Skin of body (tissue), 2 donors: Measurements from ENCODE around the gene PPP1R16B. TPM values are rescaled to one million over a fixed set of nuclear protein-coding genes. Genes with fewer than 3 reads are reported as not detected.

Experiments
- DNase-seq: peaks from one replicate; lab custom pipeline; 2025; lab: John Stamatoyannopoulos, UW
- total RNA-seq: library from RNA; depleted of rRNA; stranded (reverse); fragments of >200 nt; gene quantifications from one replicate; pipeline ENCODE4 v1.2.3, GENCODE V29; 2014

Gene PPP1R16B
- total RNA-seq, result 1.9 TPM

DNA sequence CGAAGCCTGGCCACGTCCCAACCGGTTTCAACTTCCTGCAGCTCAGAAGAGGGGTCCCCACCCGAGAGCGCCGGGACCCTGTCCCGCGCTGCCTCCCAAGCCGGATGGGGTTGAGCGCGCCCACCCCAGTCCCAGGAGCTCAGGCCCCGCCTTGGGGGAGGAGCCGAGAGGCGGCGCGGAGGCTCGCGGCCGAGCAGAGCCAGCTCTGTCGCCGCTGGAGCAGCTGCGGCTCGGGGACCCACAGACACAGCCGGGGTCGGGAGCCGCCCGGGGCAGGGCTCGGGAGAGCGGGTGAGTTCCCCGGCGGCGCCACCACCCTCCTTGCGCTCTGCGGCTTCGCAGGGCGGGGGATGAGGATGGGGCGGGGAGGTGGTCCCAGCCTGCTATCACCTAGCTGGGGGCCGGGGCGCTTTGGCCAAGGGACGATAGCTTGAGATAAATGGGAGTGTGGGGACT lies at the start of gene PPP1R16B:
PPP1R16B (plus strand) TSS at position 196 of the 456 bp plus-strand sequence. CDS start 30,229 bp downstream, outside the sequence.
- no peak for DNase-seq

DNA sequence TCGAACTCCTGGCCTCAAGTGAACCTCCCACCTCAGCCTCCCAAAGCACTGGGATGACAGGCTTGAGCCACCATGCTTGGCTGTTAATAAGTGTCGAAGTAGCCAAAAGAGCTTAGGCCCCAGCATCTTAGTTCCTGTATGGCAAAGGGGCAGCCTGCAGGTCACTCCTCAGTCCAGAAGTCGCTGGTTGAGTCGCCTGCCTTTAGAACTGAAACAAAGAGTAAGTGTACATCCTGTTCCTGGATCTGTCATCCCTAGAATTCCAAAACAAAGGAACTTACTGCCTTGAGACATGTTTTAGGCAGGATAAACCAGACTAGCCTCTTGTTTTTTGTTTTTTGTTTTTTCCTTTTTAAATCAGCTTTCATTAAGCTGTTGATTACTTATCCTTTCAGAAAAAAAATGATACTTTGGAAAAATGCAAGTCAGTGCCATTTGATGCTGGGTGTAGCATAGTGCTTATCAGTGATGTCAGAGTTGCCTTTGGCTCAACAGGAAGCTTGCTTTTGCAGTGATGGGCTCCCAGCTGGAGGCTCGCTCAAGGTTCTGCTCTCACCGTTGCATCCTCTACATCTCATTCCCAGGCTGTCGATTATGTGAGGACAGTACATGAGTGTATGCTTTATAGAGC lies 48.2 kb upstream of the PPP1R16B start:
- DNase-seq, result no peak

DNA sequence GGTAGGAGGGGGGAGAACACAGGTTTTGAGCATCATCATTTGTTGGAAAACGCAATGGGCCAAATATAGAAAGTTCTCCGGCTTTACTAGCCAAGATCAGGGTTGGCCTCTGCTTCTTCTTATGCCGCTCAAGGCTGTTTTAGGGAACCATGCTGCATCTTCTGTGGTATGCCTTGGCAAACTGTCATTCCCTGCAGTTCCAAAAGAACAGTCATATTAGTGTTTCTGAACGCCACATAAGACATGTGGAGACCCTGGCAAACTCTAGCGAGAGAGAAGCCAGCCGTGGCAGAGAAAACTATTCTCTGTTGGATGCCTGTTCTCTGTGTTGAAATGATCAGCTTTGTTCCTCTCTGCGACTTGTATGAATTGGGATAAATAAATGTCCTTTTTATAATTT lies 46.4 kb upstream of the PPP1R16B start:
- DNase-seq, result no peak

DNA sequence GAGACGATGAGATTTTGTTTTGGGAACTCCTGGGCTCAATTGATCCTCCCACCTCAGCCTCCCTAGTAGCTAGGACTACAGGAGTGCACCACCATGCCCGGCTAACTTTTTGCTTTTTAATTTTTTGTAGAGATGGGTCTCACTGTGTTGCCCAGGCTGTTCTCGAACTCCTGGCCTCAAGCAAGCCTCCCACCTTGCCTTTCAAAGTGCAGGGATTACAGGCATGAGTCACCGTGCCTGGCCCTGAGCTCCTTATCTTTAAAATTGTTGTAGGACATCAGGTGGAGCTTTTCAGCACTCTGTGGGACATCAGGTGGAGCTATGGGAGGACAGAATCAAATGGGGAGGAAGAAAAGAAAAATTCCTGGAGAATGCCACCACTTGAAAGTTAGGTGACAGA lies 44.5 kb upstream of the PPP1R16B start:
- no peak for DNase-seq

DNA sequence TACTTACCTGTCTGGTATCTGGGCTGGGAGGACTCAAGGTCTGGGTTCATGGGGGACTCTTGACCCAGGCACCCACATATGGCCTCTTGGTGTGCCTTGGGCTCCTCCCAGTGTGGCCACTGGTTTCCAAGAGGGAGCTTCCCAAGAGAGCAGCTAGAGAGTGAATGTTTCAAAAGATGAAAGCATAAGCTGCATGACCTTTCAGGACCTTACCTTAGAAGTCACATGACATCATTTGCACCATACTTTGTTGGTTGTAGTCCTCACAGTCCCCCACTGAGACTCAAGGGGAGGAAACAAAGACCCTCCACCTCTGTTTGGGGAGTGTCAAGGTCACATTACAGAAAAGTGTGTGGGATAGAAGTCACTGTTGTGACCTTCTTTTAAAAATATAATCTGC lies 43.3 kb upstream of the PPP1R16B start:
- no peak for DNase-seq

DNA sequence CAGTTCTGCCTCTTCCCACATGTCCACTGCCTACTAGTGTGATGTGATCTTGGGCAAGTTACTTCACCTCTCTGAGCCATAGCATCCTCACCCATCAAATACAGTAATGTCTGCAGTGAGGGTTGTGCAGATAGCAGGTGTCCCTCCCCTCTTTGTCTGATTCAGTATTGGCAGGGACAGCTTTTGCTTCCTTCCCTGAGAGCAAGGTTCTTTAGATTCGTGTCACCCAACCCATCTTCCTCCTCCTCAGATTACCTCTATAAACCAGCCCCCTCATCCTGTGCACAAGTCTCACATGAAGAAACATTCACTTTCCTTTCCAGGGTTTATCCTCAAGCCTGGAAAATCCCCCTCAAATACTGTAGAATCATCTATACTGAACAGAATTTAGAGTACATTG lies 41.9 kb upstream of the PPP1R16B start:
- no peak for DNase-seq

DNA sequence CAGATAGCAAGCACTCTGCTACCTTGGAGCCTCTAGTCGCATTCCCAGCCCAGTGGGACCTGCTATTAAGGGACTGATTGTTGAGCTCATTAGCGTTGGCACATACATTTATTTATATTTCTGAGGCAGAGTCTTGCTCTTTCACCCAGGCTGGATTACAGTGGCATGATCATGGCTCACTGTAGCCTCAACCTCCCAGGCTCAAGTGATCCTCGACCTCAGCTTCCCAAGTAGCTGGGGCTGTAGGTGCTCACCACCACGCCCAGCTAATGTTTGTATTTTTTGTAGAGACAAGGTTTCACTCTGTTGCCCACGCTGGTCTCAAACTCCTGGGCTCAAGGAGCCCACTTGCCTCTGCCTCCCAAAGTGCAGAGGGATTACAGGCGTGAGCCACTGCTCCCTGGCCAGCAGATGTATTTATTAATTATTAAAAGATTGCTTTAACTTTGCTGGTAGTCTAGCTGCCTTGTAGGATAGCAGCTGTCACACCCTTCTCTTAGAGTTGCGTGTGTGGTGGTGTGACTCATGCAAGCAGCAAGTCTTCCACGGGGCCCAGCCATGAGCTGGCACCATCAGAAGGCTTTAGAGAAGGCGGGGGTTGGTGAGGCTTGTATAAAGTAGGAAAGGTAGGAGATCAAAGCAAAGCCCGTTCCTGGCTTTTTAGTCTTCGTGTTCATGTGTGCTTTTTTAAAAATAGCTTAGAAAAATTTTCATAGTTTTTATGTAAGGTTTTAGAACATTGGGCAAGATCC lies 40.8 kb upstream of the PPP1R16B start:
- no peak for DNase-seq

DNA sequence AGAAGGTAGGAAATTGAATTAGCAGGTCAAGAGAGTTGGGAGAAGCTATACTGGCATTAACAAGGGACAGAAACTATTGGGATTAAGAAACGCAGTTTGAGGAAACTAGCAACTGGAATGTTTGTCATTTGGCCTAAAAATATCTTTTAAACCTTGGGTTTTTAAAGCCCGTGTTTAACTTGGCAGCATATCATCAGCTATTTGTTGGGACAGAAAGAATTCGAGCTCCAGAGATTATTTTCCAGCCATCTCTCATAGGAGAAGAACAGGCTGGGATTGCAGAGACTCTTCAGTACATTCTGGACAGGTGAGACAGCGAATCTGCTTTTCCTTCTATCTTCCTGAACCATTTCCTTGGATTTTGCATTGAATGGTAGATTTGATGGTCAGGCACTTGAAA lies 39.4 kb upstream of the PPP1R16B start:
- no peak for DNase-seq

DNA sequence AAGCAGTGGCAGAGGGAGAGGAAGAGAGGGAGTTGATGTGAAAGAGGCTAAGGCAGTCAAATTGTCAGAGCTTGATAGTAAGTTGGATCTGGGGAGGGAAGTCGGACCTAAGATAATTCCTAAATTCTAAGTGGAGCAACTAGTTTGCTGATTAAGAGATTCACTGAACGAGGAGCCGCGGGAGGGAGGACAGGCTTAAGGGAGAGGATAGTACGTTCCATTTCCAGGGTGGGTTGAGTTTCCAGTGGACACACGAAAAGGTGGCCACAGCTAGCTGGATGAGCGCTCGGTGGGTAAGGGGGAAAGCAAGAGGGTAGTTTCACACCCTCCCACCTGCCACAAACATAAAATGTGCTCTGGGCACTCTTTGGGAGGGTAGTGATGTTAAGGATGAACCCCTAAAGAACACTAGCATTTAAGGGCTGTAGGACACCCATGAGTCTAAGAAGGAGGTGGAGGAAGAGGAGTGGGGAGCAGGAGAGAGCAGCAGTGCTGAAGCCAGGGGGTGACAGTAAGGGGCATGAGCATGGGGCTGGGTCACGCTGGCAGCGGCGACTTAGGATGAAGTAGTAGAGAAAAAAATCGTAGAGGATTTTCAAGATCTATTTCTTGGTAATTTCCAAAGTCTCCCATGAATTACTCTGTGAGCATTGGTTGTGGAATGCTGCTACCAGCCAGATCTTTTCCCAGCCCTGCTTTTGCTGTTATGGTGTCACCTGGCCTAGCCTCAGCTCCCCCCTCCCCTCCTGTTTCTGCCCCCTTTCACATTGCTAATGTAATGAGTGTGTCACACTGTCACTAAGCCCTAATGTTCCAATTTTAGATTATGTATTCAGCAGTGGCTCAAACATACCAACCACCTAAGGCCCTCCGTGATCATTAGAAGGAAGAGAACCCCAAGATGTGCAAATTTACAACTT lies 35.9 kb upstream of the PPP1R16B start:
- no peak for DNase-seq

DNA sequence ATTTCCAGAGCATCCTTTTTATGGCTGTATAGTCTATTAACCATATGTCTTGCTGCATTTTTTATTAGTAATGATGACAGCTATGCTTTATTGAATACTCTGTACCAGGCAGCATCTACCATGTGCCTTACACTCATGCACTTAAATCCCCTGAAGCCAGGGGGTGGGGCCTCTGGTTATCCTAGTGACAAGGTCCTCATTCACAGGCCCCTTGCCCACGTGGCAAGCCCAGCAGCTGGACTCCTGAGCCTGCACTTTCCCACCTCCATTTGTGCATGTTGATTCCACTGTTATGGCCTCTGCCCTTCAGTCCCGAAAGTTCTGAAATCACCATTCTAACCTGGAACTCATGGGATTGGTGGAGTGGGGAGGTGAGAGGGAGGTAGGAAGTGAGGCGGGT lies 35.0 kb upstream of the PPP1R16B start:
- no peak for DNase-seq

DNA sequence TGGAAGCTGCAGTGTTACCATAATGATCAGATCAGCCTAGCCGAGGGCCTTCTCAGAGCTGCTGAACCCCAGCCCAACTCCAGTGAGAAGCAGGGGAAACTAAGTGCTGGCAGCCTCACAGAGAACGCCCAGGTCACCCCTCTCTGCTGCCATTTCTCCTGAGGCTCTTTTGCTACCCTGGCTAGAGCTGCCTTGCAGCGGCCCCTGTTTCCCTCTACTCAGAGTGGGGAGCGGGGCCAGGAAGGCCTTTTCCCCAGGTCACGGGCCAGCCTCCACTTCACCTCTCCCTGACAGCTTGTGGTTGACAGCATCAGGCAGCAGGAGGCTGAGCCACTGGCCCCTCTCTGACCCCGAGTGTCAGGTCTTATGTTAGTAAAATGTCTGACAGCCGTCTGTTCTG lies 34.5 kb upstream of the PPP1R16B start:
- no peak for DNase-seq

DNA sequence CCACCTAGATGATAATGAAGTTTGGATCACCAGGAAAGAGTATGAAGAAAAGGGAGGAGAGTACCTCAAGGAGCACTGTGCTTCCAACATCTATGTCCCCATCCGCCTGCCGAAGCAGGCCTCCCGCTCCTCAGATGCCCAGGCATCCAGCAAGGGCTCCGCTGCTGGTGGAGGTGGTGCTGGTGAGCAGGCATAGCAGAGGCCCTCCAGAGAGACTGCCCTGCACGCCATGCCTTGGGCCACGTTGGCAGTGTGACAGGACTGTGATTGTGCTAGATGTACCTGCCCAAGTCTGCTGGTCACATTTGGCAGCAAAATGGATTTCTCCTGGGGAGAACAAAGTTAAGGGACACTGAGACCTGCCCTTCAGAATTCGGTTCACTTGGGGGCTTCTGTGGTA lies 33.9 kb upstream of the PPP1R16B start:
- no peak for DNase-seq

DNA sequence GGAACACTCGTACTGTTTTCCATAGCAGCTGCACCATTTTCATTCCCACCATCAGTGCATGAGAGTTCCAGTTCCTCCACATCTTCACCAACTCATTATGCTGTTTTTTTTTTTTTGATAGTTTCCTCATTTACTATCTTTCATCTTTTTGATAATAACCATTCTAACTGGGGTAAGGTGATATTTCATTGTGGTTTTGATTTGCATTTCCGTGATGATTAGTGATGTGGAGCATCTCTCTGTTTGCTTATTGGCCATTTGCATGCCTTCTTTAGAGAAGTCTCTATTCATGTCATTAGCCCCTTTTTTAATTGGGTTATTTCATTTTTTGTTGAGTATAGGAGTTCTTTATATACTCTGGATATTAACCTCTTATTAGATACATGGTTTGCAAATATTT lies 31.3 kb upstream of the PPP1R16B start:
- no peak for DNase-seq

DNA sequence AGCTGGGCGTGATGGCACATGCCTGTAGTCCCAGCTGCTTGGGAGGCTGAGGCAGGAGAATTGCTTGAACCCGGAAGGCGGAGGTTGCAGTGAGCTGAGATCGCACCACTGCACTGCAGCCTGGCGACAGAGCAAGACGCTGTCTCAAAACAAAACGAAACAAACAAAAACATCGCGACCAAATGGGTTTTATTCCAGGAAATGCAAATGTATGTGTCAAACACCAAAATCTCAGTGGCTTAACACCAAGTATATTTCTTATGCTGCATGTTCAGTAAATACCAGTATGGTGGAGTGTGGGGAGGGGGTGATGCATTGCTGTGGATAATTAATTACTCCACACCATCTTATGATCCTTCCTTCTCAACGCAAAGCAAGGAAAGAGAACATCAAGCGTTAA lies 29.1 kb upstream of the PPP1R16B start:
- no peak for DNase-seq

DNA sequence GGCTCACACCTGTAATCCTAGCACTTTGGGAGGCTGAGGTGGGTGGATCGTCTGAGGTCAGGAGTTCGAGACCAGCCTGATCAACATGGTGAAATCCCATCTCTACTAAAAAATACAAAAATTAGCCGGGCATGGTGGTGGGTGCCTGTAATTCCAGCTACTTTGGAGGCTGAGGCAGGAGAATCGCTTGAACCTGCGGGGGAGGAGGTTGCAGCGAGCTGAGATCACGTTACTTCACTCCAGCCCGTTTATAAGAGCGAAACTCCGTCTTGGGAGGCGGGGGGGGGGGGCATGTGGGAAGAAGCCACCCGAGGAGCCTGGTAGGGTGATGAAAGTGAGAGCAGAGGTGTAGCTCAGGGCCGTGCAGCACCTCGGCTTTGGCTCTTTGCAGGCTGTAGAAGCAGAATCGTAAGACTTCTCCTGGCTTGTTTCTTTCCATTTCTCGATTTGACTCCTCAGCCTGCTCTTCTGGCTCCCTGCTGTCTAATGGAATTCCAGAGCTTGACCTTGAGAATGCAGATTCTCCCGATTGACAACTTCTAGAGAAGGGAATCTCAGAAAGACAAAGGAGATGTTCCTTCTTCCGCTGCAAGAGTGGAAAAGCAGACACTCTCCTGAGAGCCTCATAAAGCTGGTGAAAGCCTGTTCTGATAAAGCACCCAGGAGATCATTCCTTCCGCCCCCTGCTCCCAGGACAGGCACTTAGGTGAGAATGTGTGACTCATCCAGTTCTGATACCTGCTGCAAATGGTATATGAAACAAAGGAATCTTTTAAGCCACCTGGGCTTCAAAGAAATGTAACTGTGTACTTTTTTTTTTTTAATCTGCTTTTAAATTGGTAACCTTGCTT lies 26.0 kb upstream of the PPP1R16B start:
- no peak for DNase-seq

DNA sequence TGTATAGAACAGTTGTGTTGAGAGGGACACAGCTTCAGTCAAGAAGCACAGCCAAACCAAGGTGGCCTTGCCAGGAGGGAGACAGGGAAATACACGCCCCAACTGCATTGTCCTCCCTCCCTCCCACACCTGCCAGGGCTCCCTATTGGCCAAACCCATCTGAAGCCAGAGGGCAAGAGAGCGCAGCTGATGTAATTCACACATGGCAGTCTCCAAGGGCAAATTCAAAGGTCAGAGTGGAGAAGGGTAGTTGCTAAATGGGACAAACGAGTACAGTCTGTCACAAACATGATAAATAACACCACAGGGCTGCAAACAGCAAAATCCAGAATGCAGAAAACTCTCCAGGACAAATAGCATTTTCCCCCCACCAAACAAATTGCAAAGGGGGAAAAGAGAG lies 23.2 kb upstream of the PPP1R16B start:
- DNase-seq, result no peak

DNA sequence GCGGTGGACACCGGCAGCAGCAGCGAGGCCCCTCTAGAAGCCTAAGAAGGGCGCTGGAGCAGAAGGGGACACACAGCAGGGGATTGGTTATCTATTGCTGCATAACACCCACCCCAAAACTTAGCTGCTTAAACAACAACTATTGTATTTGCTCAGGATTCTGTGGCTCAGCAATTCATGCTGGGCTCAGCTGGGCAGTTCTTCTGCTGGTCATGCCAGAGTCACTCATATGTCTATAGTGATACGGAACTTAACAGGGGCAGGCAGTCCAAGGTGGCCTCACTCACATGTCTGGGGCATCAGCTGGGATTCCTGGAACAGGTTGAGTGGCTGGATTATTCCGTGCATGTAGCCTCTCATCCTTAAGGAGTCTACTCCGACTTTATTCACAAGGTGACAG lies 17.6 kb upstream of the PPP1R16B start:
- no peak for DNase-seq

DNA sequence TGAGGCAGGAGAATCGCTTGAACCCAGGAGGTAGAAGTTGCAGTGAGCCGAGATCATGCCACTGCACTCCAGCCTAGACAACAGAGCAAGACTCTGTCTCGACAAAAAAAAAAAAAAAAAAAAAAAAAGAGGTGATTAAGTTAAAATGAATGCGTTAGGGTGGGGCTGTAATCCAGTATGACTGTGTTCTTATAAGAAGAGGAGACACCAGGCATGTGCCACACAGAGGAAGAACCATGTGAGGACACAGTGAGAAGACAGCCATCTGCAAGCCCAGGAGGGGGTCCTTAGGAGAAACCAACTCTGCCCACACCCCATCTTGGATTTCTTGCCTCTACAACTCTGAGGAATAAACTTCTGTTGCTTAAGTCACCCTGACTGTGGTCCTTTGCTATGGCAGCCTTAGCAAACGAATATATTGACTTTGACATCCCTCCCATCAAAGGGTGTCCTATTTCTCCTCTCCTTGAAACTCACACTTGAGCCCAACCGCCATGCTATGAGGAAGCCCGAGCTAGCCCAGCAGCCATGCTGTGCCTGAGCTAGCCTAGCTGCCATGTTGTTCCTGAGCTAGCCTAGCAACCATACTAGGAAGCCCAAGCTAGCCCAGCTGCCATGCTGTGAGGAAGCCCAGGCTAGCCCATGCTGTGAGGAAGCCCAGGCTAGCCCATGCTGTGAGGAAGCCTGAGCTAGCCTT lies 15.8 kb upstream of the PPP1R16B start:
- DNase-seq, result no peak

DNA sequence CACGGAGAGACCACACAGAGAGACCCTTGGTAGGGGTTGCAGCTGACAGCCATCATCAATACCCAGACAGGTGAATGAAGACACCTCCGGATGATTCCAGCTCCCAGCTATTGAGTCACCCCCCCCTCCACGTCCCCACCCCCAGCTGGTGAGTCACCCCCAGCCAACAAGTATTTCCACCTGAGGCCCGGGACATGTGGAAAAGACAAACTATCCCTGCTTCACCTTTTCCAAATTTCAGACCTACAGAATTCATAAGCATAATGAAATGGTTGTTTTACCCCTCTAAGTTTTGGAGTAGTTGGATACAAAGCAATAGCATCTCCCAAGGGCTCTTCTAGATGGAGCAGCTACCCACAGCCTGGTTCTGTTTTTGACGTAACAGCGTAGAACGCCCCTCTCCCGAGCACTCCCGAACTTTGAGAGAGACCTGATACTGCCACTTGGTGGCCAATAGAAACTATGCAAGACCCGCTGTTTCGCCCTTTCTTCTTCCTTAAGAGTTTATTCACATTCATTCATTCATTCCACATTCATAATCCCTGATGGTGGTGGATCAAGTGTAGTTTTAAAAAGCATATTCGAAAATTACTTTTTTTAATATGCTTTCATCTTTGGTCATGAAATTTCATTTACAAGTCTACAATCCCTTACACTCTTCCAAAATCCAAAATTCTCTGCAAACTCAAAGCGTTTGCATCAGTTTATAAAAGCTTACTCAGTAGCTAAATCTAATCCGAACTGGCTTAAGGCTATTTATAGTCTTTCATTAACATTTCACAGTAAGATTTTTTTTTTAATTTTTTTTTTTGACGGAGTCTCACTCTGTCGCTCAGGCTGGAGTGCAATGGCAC lies 15.1 kb upstream of the PPP1R16B start:
- no peak for DNase-seq

DNA sequence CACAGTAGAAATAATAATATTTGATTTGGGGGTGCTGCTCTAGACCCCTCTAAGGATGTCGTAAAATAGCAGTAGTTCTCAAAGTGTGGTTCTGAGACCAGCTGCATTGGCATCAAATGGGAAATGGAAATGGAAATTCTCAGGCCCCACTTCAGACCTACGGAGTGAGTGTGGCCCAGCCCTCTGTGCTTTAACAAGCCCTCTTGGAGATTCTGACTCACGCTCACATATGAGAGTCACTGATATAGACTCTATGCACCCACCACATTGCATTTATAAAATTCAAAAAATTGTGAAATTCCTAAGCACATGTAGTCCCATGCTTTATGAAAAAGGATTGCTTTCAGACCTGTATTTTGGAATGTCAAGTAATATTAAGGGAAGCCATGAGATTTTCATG lies 14.2 kb upstream of the PPP1R16B start:
- DNase-seq, result no peak
